K562 (cell line): Measurements from ENCODE around the gene TAS2R43. TPM values are rescaled to one million over a fixed set of nuclear protein-coding genes. Genes with fewer than 3 reads are reported as not detected.

Source experiments
- ATAC-seq: fragments of 200-7000 bp; cut with Tn5 transposase; 3 replicates; pipeline ENCODE4 v1.9.1; 2020; ENCODE audit warnings: moderate library complexity
- Bru-seq: library from RNA; stranded (reverse); fragments of 400-500 nt; gene quantifications from one replicate; lab custom pipeline; 2021; lab: Mats Ljungman, UMichigan
- BruChase-seq, 2 experiments: library from RNA; stranded (reverse); fragments of 400-500 nt; gene quantifications; one replicate each; lab custom pipeline; 2021; lab: Mats Ljungman, UMichigan
- BruUV-seq: library from RNA; stranded (reverse); fragments of 400-500 nt; replicated peaks from 2 replicates; lab custom pipeline; 2021; lab: Mats Ljungman, UMichigan
- CTCF ChIA-PET: fragments of 300-600 bp; formaldehyde crosslinking; extraction: SDS; loops from one replicate; lab custom pipeline; 2021; ENCODE audit warnings: low intra/inter-chr PET ratio; lab: Yijun Ruan, JAX
- POLR2A ChIA-PET: fragments of 300-600, 350-650 bp; sonication (Branson Sonifier 250); formaldehyde crosslinking; extraction: SDS; loops from one replicate; lab custom pipeline; 2021; ENCODE audit warnings: antibody characterized with exemption, inconsistent platforms; lab: Yijun Ruan, JAX
- DNase-seq, 4 experiments: peaks; one replicate each; pipeline versions ENCODE4 v3.0.0 to v3.0.0-alpha.2; 2011 to 2018; ENCODE audit warnings: low spot score in 3 of 4, mixed read lengths in 3 of 4; ENCODE audit errors: extremely low read depth in 1 of 4
- FAIRE-seq: peaks from 2 replicates; lab custom pipeline; 2011; peaks lifted over from hg19 to GRCh38; lab: Jason Lieb, UNC
- H2AFZ ChIP-seq: 2 replicates; pipeline ENCODE4 v1.6.0; 2011; ENCODE audit warnings: low read depth, low read length, control low read depth, inconsistent platforms
- H3K27ac ChIP-seq: fragments of 200-600 bp; 3 replicates; pipeline ENCODE4 v1.8.0; 2011; ENCODE audit warnings: low read depth, mild to moderate bottlenecking, control low read depth, inconsistent platforms, low read length, moderate library complexity, mixed read lengths; ENCODE audit errors: extremely low read depth
- H3K27me3 ChIP-seq, 2 experiments: fragments of 300-600 bp in 1 of 2; 2 replicates in 1 of 2; 3 replicates in 1 of 2; pipeline versions ENCODE4 v1.6.0 to v1.8.0; 2011; ENCODE audit warnings: inconsistent platforms in 2 of 2, low read length in 2 of 2, mild to moderate bottlenecking in 1 of 2, mixed read lengths in 1 of 2, moderate library complexity in 1 of 2; ENCODE audit not compliant: control insufficient read depth in 2 of 2, insufficient read depth in 2 of 2
- H3K36me3 ChIP-seq: fragments of 300-600 bp; 3 replicates; pipeline ENCODE4 v1.8.0; 2011; ENCODE audit warnings: mild to moderate bottlenecking, low read length, inconsistent platforms; ENCODE audit not compliant: control insufficient read depth, insufficient read depth
- H3K4me1 ChIP-seq, 2 experiments: fragments of 200-600 bp in 1 of 2; replicated peaks in 1 of 2; 2 replicates in 1 of 2; 3 replicates in 1 of 2; pipeline versions ENCODE4 v1.5.1 to v1.8.0; 2011; ENCODE audit warnings: inconsistent platforms in 2 of 2, low read length in 2 of 2, mild to moderate bottlenecking in 1 of 2, mixed read lengths in 1 of 2, moderate library complexity in 1 of 2; ENCODE audit not compliant: control insufficient read depth in 2 of 2, insufficient read depth in 2 of 2
- H3K4me2 ChIP-seq: 2 replicates; pipeline ENCODE4 v1.6.1; 2011; ENCODE audit warnings: low read length, control low read depth, inconsistent platforms, mixed read lengths; ENCODE audit not compliant: insufficient read depth
- H3K4me3 ChIP-seq: fragments of 200-600 bp; sonication (generic), shearing (Covaris generic); 2 replicates; pipeline ENCODE4 v1.5.1; 2016; ENCODE audit warnings: control low read depth, inconsistent platforms
- H3K79me2 ChIP-seq: fragments of 200-600 bp; 3 replicates; pipeline ENCODE4 v1.8.0; 2011; ENCODE audit warnings: low read length, inconsistent platforms; ENCODE audit not compliant: control insufficient read depth, insufficient read depth
- H3K9ac ChIP-seq, 2 experiments: 2 replicates each; pipeline versions ENCODE4 v1.6.0 to v1.6.1; 2011; ENCODE audit warnings: low read depth in 2 of 2, low read length in 2 of 2, control low read depth in 1 of 2, inconsistent platforms in 1 of 2, mild to moderate bottlenecking in 1 of 2, mixed read lengths in 1 of 2; ENCODE audit not compliant: insufficient read depth in 1 of 2
- H3K9me1 ChIP-seq: one replicate; pipeline ENCODE4 v1.6.0; 2011; ENCODE audit warnings: inconsistent platforms, mild to moderate bottlenecking, low read length, moderate library complexity; ENCODE audit not compliant: control insufficient read depth, insufficient read depth
- H3K9me3 ChIP-seq: replicated peaks from 2 replicates; pipeline ENCODE4 v1.5.1; 2011; ENCODE audit warnings: low read depth, low read length, inconsistent platforms; ENCODE audit not compliant: control insufficient read depth, insufficient read depth
- H4K20me1 ChIP-seq: replicated peaks from 2 replicates; pipeline ENCODE4 v1.6.1; 2011; ENCODE audit warnings: low read length, inconsistent platforms, mixed read lengths; ENCODE audit not compliant: control insufficient read depth, insufficient read depth
- ADNP ChIP-seq: fragments of 200-800 bp; sonication (Bioruptor generic); IDR thresholded peaks from 2 replicates; pipeline ENCODE4 v1.6.1; 2016; ENCODE audit warnings: missing genetic modification characterization, missing compliant biosample characterization
- CHD1 ChIP-seq: fragments of 200-600 bp; sonication (generic); IDR thresholded peaks from one replicate; pipeline ENCODE4 v1.6.1; 2012; ENCODE audit warnings: mild to moderate bottlenecking, moderate library complexity, low read length, inconsistent platforms
- DNMT1 ChIP-seq: fragments of 450-650 bp; IDR thresholded peaks from 2 replicates; pipeline ENCODE4 v1.6.1; 2016; ENCODE audit warnings: antibody characterized with exemption, mild to moderate bottlenecking
- NCOA6 ChIP-seq: fragments of 450-650 bp; IDR thresholded peaks from 2 replicates; pipeline ENCODE4 v1.6.1; 2017; ENCODE audit warnings: mild to moderate bottlenecking
- NR2C2 ChIP-seq, 2 experiments: fragments of 200-800 bp in 1 of 2; sonication (Bioruptor generic) in 1 of 2; sonication (generic) in 1 of 2; formaldehyde crosslinking in 1 of 2; IDR thresholded peaks; 2 replicates each; pipeline versions ENCODE4 v1.6.1 to v1.8.0; 2016 to 2022; ENCODE audit warnings: mild to moderate bottlenecking in 1 of 2, missing compliant biosample characterization in 1 of 2, missing genetic modification characterization in 1 of 2, missing genetic modification reagents in 1 of 2
- YY1 ChIP-seq, 3 experiments: IDR thresholded peaks; 2 replicates each; pipeline ENCODE4 v1.6.1; 2011; ENCODE audit warnings: low read length in 2 of 3, mild to moderate bottlenecking in 2 of 3, moderate library complexity in 2 of 3, borderline replicate concordance in 1 of 3, control low read depth in 1 of 3, low read depth in 1 of 3; ENCODE audit not compliant: insufficient read depth in 3 of 3, insufficient replicate concordance in 2 of 3, control insufficient read depth in 1 of 3, insufficient read length in 1 of 3; ENCODE audit errors: extremely low read depth in 1 of 3
- ZFX ChIP-seq: sonication (generic); formaldehyde crosslinking; IDR thresholded peaks from 2 replicates; pipeline ENCODE4 v1.8.0; 2022; ENCODE audit warnings: mild to moderate bottlenecking, missing genetic modification reagents, moderate library complexity
- ZNF217 ChIP-seq: sonication (generic); formaldehyde crosslinking; IDR thresholded peaks from 2 replicates; pipeline ENCODE4 v1.8.0; 2022; ENCODE audit warnings: mild to moderate bottlenecking, missing genetic modification reagents
- WGBS: fragments of 100-300 bp; shearing (Covaris generic); methylation state at CpG from one replicate; pipeline ENCODE4 v1.1.6; 2016; ENCODE audit warnings: low coverage, mixed read lengths; ENCODE audit not compliant: insufficient coverage; ENCODE audit errors: missing lambda C conversion rate; 5-methylcytosine and 5-hydroxymethylcytosine counted together
- in situ Hi-C: fragments of 300-500 bp; cut with MboI; formaldehyde crosslinking; loops from 4 replicates; pipeline ENCODE4 v1.15.0; 2018; ENCODE audit warnings: inconsistent platforms, mixed read lengths
- intact Hi-C: fragments of 100-400 bp; cut with micrococcal nuclease; formaldehyde crosslinking; loops from 2 replicates; pipeline ENCODE4 v1.14.2; 2022
- long read RNA-seq, 3 experiments: library from polyadenylated mRNA in 2 of 3; library from RNA in 1 of 3; unstranded in 2 of 3; stranded (forward) in 1 of 3; transcript quantifications; one replicate each; pipeline ENCODE4 v2.0.0, GENCODE V29; 2019 to 2022
- polyA minus RNA-seq, 3 experiments: library from RNA; depleted of rRNA, polyadenylated mRNA; stranded (reverse); fragments of >200 nt; gene quantifications; 2 replicates each; pipeline ENCODE4 v1.2.3, GENCODE V29; 2011
- polyA plus RNA-seq, 8 experiments: library from polyadenylated mRNA; depleted of rRNA in 4 of 8; stranded (reverse) in 5 of 8; unstranded in 3 of 8; fragments of >200 nt; fragmentation: Nextera tagmentation in 2 of 8; fragmentation: Illumina TruSeq in 1 of 8; extraction: Ambion mirVana in 2 of 8; extraction: Trizol in 1 of 8; gene quantifications; 2 replicates each; pipeline versions ENCODE4 v1.2.1 to v1.2.3, GENCODE V29; 2011 to 2014; ENCODE audit warnings: inconsistent platforms in 1 of 8, missing spikeins in 1 of 8
- total RNA-seq, 7 experiments: library from RNA; depleted of rRNA in 6 of 7; stranded (reverse); fragments of >200 nt in 6 of 7; fragmentation: Illumina TruSeq in 2 of 7; extraction: Trizol in 2 of 7; gene quantifications; 2 replicates each; pipeline versions ENCODE4 v1.2.1 to v1.2.3, GENCODE V29; 2011 to 2021; ENCODE audit warnings: low replicate concordance in 1 of 7
- TF ChIP-seq, protein P1 (sequence below): fragments of 250-450 bp; sonication (Bioruptor Pico); IDR thresholded peaks from 2 replicates; pipeline ENCODE4 v1.9.0; 2021; ENCODE audit warnings: mild to moderate bottlenecking
- TF ChIP-seq, protein P2 (sequence below): sonication (generic); formaldehyde crosslinking; IDR thresholded peaks from 2 replicates; pipeline ENCODE4 v1.8.0; 2022; ENCODE audit warnings: mild to moderate bottlenecking, low read depth, missing genetic modification reagents
- TF ChIP-seq, protein P3 (sequence below): fragments of 450-650 bp; formaldehyde crosslinking; IDR thresholded peaks from 2 replicates; pipeline ENCODE4 v1.4.0; 2022; ENCODE audit warnings: mild to moderate bottlenecking, moderate library complexity
- TF ChIP-seq, protein P4 (sequence below): fragments of 450-650 bp; IDR thresholded peaks from 2 replicates; pipeline ENCODE4 v1.6.1; 2017; ENCODE audit warnings: antibody characterized with exemption

The TAS2R43 gene, protein sequence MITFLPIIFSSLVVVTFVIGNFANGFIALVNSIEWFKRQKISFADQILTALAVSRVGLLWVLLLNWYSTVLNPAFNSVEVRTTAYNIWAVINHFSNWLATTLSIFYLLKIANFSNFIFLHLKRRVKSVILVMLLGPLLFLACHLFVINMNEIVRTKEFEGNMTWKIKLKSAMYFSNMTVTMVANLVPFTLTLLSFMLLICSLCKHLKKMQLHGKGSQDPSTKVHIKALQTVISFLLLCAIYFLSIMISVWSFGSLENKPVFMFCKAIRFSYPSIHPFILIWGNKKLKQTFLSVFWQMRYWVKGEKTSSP
- total RNA-seq (2011; cell fraction: chromatin; rRNA removed; ENCODE audit: low replicate concordance), result not detected in 2 replicates
- total RNA-seq (2011; cell fraction: nucleolus; rRNA removed), result not detected in 2 replicates
- total RNA-seq (2011; cell fraction: nucleoplasm; rRNA removed), result not detected in 2 replicates
- not detected in 2 replicates for total RNA-seq (2014; rRNA removed)
- not detected in 2 replicates for total RNA-seq (2014; rRNA removed; fragmentation: Illumina TruSeq; extraction: Trizol)
- not detected in 2 replicates for total RNA-seq (2015; rRNA removed; fragmentation: Illumina TruSeq; extraction: Trizol)
- total RNA-seq (2021), result not detected in 2 replicates
- not detected in 2 replicates for polyA plus RNA-seq (2011; rRNA removed)
- polyA plus RNA-seq (2011; cell fraction: cytosol; rRNA removed), result not detected in 2 replicates
- polyA plus RNA-seq (2011; cell fraction: nucleus; rRNA removed), result not detected in 2 replicates
- polyA plus RNA-seq (2012), result not detected in 2 replicates
- polyA plus RNA-seq (2014; fragmentation: Illumina TruSeq; extraction: Trizol), result not detected in 2 replicates
- polyA plus RNA-seq (2014; fragmentation: Nextera tagmentation; extraction: Ambion mirVana), result not detected
- not detected in 2 replicates for polyA plus RNA-seq (2014; rRNA removed)
- not detected in 2 replicates for polyA minus RNA-seq (2011; rRNA and poly(A)+ RNA removed)
- polyA minus RNA-seq (2011; cell fraction: cytosol; rRNA and poly(A)+ RNA removed), result not detected in 2 replicates
- not detected in 2 replicates for polyA minus RNA-seq (2011; cell fraction: nucleus; rRNA and poly(A)+ RNA removed)
- Bru-seq, nascent RNA, result percentile 46 among the genes with signal in this experiment
- BruChase-seq, experiment 1, labeled RNA remaining after a 2-hour chase, result percentile 49 among the genes with signal in this experiment
- BruChase-seq, experiment 2, labeled RNA remaining after a 6-hour chase, result percentile 52 among the genes with signal in this experiment
- long read RNA-seq, experiment 1, result 0 reads
- long read RNA-seq, experiment 2, result 0 reads
- long read RNA-seq, experiment 3, result 0 reads

DNA sequence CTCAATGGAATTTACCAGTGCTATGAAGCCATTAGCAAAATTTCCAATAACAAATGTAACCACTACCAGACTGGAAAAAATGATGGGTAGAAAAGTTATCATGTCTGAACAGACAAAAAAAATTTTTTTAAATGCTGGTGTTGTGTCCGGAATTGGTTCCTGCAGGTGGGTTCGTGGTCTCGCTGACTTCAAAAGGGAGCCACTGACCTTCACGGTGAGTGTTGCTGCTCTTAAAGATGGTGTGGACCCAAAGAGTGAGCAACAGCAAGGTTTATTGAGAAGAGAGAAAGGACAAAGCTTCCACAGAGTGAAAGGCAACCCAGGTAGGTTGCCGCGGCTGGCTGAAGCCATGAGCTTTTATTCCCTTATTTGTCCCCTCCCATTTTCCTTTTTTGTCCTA, at the start of gene TAS2R43:
TSS of gene TAS2R43 (minus strand) at position 186 of the 400 bp plus-strand sequence. CDS start at position 102, 84 bp downstream.
- ATAC-seq (no peak), FAIRE-seq (no peak), DNase-seq (no peak)
- no CpG with 5 or more reads among the region's 6 CpGs for WGBS
- intact Hi-C loops, result no loop called here
- Histone ChIP-seq H2AFZ (no peak within 1 kb of the TSS), H3K9me1 (no peaks in the 10 kb centered on the region), H3K9ac (no peak within 1 kb of the TSS), H3K27me3 (no peaks in the 10 kb centered on the region), H3K9me3 (no peaks in the 10 kb centered on the region), H3K4me1 (no peaks in the 10 kb centered on the region), H3K4me3 (no peak within 1 kb of the TSS), H3K79me2 (no peaks in the 10 kb centered on the region), H3K4me2 (no peak within 1 kb of the TSS), H4K20me1 (no peaks in the 10 kb centered on the region), H3K36me3 (no peaks in the 10 kb centered on the region), H3K27ac (no peak within 1 kb of the TSS)
- BruUV-seq, result no TSS peak
- ChIA-PET CTCF (no interaction called here), POLR2A (no interaction called here)
- in situ Hi-C loops, result no loop called here
- TF ChIP-seq, protein P1, sequence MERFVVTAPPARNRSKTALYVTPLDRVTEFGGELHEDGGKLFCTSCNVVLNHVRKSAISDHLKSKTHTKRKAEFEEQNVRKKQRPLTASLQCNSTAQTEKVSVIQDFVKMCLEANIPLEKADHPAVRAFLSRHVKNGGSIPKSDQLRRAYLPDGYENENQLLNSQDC, result no peak
- TF ChIP-seq ZNF217 (CRISPR knock-in tag) (no peak), ADNP (tag) (no peak), ZFX (CRISPR knock-in tag) (no peak), NR2C2 (CRISPR knock-in tag; IDR thresholded peaks at IDR 0.05) (no peak), NR2C2 (tag; IDR thresholded peaks at IDR 0.05) (no peak), NCOA6 (no peak), CHD1 (no peak), DNMT1 (no peak), YY1 (IDR thresholded peaks at IDR 0.05; ENCODE audit: borderline replicate concordance in 1 of 3, control insufficient read depth in 1 of 3, extremely low read depth in 1 of 3, insufficient read depth in 3 of 3, insufficient read length in 1 of 3, insufficient replicate concordance in 2 of 3, low read depth in 1 of 3, low read length in 2 of 3) (no peak)
- TF ChIP-seq, protein P2, sequence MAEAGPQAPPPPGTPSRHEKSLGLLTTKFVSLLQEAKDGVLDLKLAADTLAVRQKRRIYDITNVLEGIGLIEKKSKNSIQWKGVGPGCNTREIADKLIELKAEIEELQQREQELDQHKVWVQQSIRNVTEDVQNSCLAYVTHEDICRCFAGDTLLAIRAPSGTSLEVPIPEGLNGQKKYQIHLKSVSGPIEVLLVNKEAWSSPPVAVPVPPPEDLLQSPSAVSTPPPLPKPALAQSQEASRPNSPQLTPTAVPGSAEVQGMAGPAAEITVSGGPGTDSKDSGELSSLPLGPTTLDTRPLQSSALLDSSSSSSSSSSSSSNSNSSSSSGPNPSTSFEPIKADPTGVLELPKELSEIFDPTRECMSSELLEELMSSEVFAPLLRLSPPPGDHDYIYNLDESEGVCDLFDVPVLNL (CRISPR knock-in tag), result no peak
- TF ChIP-seq, protein P3, sequence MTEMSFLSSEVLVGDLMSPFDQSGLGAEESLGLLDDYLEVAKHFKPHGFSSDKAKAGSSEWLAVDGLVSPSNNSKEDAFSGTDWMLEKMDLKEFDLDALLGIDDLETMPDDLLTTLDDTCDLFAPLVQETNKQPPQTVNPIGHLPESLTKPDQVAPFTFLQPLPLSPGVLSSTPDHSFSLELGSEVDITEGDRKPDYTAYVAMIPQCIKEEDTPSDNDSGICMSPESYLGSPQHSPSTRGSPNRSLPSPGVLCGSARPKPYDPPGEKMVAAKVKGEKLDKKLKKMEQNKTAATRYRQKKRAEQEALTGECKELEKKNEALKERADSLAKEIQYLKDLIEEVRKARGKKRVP (CRISPR knock-in tag), result no peak
- TF ChIP-seq, protein P4, sequence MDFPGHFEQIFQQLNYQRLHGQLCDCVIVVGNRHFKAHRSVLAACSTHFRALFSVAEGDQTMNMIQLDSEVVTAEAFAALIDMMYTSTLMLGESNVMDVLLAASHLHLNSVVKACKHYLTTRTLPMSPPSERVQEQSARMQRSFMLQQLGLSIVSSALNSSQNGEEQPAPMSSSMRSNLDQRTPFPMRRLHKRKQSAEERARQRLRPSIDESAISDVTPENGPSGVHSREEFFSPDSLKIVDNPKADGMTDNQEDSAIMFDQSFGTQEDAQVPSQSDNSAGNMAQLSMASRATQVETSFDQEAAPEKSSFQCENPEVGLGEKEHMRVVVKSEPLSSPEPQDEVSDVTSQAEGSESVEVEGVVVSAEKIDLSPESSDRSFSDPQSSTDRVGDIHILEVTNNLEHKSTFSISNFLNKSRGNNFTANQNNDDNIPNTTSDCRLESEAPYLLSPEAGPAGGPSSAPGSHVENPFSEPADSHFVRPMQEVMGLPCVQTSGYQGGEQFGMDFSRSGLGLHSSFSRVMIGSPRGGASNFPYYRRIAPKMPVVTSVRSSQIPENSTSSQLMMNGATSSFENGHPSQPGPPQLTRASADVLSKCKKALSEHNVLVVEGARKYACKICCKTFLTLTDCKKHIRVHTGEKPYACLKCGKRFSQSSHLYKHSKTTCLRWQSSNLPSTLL, result no peak
